ENCODE results near the gene SARDH. TPM values are rescaled to one million over a fixed set of nuclear protein-coding genes. Genes with fewer than 3 reads are reported as not detected.
"Not testable (repeated sequence)": the region's sequence is repeated elsewhere in the genome, so short reads cannot be mapped to it uniquely, and the experiment has no call there.

The SARDH gene
- total RNA-seq, 2 donors from 2014 or later: 2.7 to 2.8 TPM

DNA sequence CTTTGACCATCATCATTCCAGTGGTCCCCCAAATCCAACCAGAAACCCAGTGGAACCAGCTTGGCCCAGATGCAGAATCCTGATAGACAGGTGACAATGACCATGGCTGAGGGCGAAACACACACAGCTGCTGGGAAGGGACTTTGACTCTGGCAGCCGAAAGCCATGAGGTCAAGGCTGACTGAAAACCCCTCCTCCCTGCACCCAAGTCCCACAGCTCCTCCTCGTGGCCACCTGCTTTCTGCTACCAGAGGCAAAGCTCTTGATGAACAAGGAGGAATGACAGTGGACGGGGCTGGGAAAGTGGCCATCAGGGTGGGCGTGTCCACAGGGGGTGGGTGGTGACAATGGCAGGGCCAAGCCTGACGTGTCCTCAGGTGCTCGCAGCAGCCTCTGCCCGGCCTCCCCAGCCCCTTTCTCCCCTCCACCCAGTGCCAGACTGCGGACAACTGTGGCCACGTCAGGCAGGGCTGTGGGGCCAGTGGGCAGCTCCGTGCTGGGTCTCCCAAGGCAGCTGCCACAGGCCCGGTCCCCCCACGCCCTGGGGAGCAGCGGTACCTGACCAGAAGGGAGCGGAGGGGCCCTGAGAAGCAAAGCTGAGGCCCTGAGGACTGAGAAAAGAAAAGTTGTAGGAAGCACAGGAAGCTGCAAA, 30.8 kb upstream of the SARDH start:
- ATAC-seq (replicated peaks): no peak
- Mint-ChIP-seq H3K27ac (no peak overlapping the region), H3K27me3 (no peaks in the 10 kb centered on the region), H3K4me1 (no peaks in the 10 kb centered on the region), H3K4me3 (no peak overlapping the region), H3K9me3 (peaks cover 8% of the 10 kb centered on the region), H3K36me3 (ENCODE audit: low read depth) (peaks cover 4% of the 10 kb centered on the region)

DNA sequence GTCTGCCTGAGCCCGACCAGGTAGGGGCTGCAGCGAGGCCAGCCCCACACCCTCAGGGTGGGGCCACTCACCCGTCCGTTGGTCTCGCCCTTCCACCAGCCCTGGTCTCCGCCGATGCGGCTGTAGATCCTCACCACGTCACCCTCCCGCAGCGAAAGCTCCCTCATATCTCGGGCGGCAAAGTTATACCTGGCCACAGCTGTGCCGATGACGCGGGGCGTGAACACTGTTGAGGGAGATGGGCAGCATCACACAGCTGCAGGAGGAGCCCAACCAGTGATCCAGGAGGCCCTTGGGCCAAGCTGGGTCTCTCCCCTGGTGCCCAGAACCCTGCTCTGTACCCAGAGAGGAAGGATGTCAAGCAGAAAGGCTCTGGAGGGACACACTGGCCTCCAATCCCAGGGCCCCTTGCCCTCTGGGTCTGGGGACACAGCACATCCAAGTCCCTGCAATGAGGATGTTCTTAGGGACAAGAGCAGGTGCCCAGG, 30.3 kb upstream of the SARDH start:
- no peak overlapping the region for H3K27ac Mint-ChIP-seq
- H3K36me3 Mint-ChIP-seq (ENCODE audit: low read depth): peaks cover 4% of the 10 kb centered on the region
- ATAC-seq (replicated peaks): no peak
- H3K27me3 Mint-ChIP-seq: no peaks in the 10 kb centered on the region
- no peak overlapping the region for H3K4me3 Mint-ChIP-seq
- H3K9me3 Mint-ChIP-seq: peaks cover 8% of the 10 kb centered on the region
- H3K4me1 Mint-ChIP-seq: no peaks in the 10 kb centered on the region

DNA sequence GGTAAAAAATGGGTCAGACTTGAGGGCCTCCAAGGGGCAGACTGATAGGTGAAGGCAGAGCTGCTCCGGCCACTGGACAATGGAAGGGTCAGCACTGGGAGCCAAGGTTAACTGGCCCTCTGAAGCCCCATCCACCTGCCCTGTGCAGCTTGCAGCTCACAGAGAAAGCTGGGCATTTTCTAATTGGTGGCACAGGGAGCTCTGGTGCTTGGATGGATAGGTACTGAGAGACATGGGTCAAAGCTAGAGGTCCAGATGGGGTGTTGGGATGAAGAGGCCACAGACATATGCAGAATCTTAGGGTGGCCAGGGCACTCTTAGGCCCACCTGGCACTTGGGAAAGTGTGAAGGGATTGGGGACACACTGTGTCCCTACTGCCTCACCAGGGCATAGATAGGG, 29.5 kb upstream of the SARDH start:
- Mint-ChIP-seq H3K27ac (no peak overlapping the region), H3K9me3 (peaks cover 8% of the 10 kb centered on the region), H3K36me3 (ENCODE audit: low read depth) (peaks cover 4% of the 10 kb centered on the region), H3K4me3 (no peak overlapping the region), H3K27me3 (no peaks in the 10 kb centered on the region), H3K4me1 (no peaks in the 10 kb centered on the region)
- no peak for ATAC-seq (replicated peaks)

DNA sequence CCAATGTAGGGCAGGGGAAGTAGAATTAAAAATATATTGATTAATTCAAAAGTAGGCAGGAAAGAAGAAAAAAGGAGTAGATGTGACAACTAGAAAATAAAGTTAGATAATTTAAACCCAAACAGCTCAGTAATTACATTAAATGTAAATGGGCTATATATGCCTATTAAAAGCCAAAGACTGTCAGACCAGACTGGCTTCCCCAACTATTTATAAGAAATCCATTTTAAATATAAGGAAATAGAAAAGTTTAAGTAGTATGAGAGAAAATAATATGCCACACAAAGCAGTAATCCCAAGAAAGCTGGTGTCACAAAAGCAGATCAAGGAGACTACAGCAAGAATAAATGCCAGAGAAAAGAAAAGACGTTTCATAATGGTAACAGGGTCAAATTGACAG, 28.9 kb upstream of the SARDH start:
- Mint-ChIP-seq H3K36me3 (ENCODE audit: low read depth) (peaks cover 4% of the 10 kb centered on the region), H3K9me3 (peaks cover 8% of the 10 kb centered on the region), H3K27ac (no peak overlapping the region), H3K4me3 (no peak overlapping the region), H3K4me1 (no peaks in the 10 kb centered on the region), H3K27me3 (no peaks in the 10 kb centered on the region)
- no peak for ATAC-seq (replicated peaks)

DNA sequence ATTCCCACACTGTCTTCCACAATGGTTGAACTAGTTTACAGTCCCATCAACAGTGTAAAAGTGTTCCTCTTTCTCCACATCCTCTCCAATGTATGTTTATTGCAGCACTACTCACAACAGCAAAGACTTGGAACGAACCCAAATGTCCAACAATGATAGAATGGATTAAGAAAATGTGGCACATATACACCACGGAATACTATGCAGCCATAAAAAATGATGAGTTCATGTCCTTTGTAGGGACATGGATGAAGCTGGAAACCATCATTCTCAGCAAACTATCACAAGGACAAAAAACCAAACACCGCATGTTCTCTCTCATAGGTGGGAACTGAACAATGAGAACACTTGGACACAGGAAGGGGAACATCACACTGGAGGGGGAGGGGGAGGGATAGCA, 28.1 kb upstream of the SARDH start:
- H3K4me1 Mint-ChIP-seq; H3K27me3 Mint-ChIP-seq; ATAC-seq (replicated peaks); H3K4me3 Mint-ChIP-seq; H3K36me3 Mint-ChIP-seq (ENCODE audit: low read depth); H3K9me3 Mint-ChIP-seq; H3K27ac Mint-ChIP-seq: not testable (repeated sequence)

DNA sequence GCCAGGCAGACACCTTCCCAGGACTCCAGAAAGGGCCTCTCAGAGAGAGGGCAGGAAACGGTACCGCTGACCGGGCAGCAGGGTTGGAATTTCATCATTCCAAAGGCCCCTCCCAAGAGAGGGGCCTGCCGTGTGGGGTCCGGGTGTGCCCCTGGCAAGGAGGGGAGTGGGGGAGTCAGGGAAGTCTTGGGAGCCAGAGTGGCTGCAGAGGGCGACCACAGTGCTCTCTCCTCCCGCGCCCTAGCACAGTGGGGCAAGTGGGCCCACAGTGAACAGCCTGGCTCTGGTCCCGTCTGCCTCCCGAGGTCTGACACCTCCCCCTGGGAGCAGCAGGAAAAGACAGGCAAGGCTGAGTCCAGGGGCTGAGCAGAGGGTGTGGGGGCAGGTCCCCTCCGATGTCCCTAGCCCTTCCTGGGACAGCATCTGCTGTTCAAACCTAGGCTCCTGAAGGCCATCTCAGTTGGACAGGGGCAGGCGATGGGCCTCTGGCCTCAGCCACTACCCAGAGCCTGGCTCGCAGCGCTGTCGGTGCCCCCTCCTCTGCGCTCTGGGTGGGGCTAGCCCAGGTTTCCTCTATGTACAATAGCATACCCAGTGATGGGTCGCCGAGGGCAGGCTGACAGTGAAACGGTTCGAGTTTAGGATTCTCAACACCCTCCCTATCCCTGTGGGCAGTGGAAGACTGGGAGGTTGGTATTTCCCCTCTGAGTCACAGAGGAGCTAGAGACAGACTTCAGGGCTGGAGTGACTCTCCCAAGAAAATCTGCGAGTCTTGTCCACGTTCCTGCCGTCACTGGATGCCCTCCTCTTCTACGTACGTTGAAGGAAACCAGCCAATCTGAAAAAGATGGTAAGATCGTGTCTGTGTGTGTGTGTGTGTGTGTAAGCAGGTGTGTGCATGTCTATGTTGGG, 25.4 kb upstream of the SARDH start:
- Mint-ChIP-seq H3K4me1 (no peaks in the 10 kb centered on the region), H3K27me3 (no peaks in the 10 kb centered on the region), H3K27ac (no peak overlapping the region), H3K9me3 (peaks cover 8% of the 10 kb centered on the region), H3K36me3 (ENCODE audit: low read depth) (peaks cover 3% of the 10 kb centered on the region), H3K4me3 (no peak overlapping the region)
- no peak for ATAC-seq (replicated peaks)

DNA sequence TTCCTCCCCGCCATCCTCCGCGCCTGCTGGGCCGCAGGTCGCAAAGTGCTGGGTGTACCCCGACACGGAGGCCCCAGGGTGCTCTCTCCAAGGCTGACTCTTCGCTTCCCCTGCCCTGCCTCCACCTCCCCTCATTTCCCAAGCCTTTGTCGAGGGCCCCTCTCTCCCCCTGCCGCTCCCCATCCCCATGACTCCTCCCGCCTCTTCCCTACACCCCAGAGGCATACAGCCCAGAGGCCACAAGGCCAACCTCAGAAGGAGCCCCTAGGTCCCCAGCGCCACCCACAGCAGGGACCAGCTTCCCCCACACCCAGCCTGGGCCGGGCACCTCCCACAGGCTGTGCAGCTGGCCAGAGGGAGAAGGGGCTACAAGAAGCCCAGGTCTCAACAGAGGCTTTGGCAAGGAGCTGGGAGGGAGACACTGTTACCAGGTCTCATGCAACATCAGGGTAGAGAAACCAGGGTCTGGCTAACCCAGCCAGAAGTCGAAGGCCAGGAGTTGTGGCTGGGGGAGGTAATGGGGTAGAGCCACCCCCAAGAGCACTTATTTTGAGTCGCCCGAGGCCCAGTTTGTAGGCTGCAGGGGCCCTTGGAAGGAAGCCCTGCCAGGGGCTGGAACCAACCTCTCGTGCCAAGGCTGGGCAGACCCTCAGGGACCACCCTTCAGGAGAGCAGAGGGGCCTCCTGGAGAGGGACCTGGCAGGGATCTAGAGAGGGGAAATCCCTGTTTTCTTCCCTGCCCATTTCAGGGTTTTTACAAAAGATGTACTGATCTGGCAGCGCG, 24.5 kb upstream of the SARDH start:
- no peak overlapping the region for H3K27ac Mint-ChIP-seq
- H3K27me3 Mint-ChIP-seq: no peaks in the 10 kb centered on the region
- no peak overlapping the region for H3K4me3 Mint-ChIP-seq
- ATAC-seq (replicated peaks): no peak
- peaks cover 8% of the 10 kb centered on the region for H3K9me3 Mint-ChIP-seq
- no peaks in the 10 kb centered on the region for H3K36me3 Mint-ChIP-seq (ENCODE audit: low read depth)
- H3K4me1 Mint-ChIP-seq: no peaks in the 10 kb centered on the region

DNA sequence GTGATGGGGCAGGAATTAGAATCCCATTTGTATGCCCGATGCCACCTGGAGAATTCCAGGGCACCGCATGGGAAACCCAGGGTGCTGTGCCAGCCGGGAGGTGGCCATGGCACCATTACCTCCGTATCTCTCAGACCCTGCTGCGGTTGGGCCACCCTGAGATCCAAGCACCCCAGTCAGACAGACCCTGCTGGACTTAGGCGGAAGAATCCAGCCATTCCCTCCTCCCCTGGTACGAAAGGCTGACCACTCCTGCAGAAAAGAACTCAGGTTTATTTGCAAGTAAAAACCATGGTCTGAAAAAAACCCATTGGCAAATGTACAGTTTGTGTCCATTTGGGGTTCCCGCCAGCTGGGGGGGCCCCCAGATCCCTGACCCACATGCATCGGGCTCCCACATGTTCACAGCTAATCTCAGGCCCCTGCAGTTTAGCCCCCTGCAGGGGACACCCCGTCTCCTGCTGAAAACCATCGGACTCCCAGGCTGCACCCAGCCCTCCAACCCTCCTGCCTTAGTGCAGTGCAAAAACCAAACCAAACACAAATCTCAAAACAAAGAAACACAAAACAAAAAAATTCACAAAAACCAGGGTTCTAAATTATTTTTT, 23.6 kb upstream of the SARDH start:
- Mint-ChIP-seq H3K4me3 (no peak overlapping the region), H3K27ac (no peak overlapping the region), H3K4me1 (no peaks in the 10 kb centered on the region), H3K36me3 (ENCODE audit: low read depth) (no peaks in the 10 kb centered on the region), H3K27me3 (no peaks in the 10 kb centered on the region), H3K9me3 (no peaks in the 10 kb centered on the region)
- no peak for ATAC-seq (replicated peaks)

DNA sequence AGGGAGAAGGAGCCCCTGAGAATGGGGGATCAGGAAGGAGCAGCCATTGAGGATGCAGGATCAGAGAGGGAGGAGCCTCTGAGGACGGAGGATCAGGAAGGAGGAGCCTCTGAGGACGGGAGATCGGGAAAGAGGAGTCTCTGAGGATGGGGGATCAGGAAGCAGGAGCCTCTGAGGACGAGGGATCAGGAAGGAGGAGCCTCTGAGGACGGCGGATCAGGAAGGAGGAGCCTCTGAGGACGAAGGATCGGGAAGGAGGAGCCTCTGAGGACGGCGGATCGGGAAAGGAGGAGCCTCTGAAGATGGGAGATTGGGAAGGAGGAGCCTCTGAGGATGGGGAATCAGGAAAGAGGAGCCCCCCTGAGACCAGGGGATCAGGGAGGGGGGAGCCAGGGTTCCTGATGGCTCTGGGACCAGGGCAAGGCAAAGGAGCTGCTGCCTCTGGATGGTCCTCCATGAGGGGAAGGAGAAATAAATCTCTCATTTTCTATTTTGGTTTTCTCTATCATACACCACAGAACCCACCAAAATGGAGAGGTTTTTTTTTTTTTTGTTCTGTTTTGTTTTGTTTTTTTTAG, 22.6 kb upstream of the SARDH start:
- H3K27me3 Mint-ChIP-seq: no peaks in the 10 kb centered on the region
- H3K4me1 Mint-ChIP-seq: no peaks in the 10 kb centered on the region
- no peaks in the 10 kb centered on the region for H3K9me3 Mint-ChIP-seq
- H3K4me3 Mint-ChIP-seq: no peak overlapping the region
- no peaks in the 10 kb centered on the region for H3K36me3 Mint-ChIP-seq (ENCODE audit: low read depth)
- no peak for ATAC-seq (replicated peaks)
- no peak overlapping the region for H3K27ac Mint-ChIP-seq

DNA sequence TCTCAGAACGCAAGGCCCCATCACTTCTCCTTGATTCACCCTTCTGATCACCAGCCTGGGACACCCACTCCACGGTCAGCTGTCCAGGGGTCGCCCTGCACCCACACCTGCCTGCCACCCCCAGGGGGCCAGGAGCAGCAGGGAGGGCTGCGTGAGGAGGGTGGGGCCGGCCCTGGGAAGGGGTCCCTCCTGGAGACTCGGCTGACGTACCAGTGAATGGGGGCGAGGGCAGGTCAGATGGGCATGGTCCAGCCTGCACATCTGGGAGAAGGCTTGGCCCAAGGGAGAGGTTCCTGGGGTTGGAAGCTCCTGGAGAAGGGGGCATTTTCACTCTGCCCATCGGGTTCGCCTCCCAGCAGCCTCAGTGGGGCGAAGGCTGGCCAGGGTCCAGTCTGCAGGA, 21.8 kb upstream of the SARDH start:
- H3K9me3 Mint-ChIP-seq: no peaks in the 10 kb centered on the region
- no peak overlapping the region for H3K4me3 Mint-ChIP-seq
- H3K36me3 Mint-ChIP-seq (ENCODE audit: low read depth): no peaks in the 10 kb centered on the region

DNA sequence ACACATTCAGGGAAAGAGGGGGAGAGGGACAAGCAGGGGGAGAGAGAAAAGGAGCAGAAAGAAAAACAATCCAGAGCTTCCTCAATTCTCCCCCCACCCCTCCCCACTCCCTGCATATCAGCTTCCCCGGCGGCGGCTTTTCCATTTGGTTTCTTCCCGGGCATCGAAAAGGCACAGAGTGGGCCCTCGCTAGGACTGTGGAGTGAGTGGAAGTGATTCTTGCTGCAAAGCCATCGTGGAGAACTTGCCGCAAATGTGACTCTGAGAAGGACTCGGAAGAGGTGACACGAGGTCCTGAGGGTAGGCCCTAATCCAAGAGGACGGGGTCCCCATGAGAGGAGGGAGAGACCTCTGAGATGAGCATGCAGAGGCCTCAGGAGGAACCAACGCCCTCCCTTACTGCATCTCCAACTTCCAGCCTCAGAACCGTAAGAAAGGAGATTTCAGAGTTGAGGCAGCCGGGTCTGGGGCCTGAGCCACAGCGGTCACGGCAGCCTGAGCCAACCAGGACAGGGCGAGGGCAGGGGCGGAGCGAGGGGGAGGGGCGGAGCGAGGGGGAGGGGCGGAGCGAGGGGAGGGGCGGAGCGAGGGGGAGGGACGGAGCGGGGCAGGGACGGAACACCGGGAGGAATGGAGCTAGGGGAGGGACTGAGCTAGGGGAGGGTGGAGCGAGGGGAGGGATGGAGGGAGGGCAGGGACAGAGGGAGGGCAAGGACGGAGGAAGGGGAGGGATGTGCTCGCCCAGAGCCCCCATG, 21.2 kb upstream of the SARDH start:
- Mint-ChIP-seq H3K9me3 (no peaks in the 10 kb centered on the region), H3K36me3 (ENCODE audit: low read depth) (no peaks in the 10 kb centered on the region), H3K4me3 (no peak overlapping the region), H3K27ac (no peak overlapping the region), H3K4me1 (no peaks in the 10 kb centered on the region), H3K27me3 (peaks cover 2% of the 10 kb centered on the region)
- no peak for ATAC-seq (replicated peaks)

More for the DNA sequence above, 21.8 kb upstream of the SARDH start:
- Mint-ChIP-seq H3K27ac (no peak overlapping the region), H3K4me1 (no peaks in the 10 kb centered on the region), H3K27me3 (no peaks in the 10 kb centered on the region)
- no peak for ATAC-seq (replicated peaks)

DNA sequence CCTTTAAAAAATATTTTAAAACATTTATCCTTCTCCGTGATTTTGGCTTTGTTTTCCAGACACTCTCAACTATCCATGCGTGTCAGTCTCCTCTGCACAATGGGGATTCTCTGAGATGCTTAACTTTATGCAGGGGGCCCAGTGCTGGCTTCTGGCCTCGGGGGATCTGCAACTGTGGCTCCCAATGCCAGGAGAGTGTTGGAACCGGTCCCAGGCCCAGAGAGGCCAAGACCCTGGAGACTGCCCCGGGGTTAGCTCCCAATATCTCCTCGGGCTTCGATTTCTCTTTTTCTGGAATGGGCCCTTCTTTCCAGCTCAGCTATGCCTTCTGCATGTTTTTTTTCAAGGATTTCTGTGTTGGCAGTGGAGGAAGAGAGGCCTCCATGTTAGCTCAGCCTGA, 20.1 kb upstream of the SARDH start:
- H3K27me3 Mint-ChIP-seq: peaks cover 10% of the 10 kb centered on the region
- no peaks in the 10 kb centered on the region for H3K36me3 Mint-ChIP-seq (ENCODE audit: low read depth)
- H3K4me1 Mint-ChIP-seq: no peaks in the 10 kb centered on the region
- no peak for ATAC-seq (replicated peaks)
- H3K27ac Mint-ChIP-seq: no peak overlapping the region
- no peaks in the 10 kb centered on the region for H3K9me3 Mint-ChIP-seq
- no peak overlapping the region for H3K4me3 Mint-ChIP-seq

DNA sequence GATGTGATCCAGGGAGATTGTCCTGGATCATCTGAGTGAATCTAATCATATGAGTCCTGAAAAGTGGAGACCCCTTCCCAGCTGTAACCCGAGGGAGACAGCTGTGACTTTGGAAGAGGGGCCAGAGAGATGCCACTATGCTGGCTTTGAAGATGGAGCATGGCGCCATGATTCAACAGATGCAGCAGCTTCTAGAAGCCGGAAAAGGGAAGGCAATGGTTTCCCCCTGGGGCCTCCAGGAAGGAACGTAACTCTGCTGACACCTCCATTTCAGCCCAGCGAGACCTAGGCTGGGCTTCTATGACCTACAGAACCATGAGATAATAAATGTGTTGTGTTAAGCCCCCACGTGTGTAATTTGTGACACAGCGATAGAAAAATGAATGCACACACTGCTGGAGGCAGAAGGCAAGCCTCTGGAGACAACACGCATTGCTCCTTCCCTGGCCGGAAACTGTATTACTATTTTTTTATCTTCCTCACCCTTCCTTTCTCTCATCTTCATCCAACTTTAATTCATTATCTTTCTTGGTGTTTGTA, 16.6 kb upstream of the SARDH start:
- no peak for ATAC-seq (replicated peaks)
- Mint-ChIP-seq H3K4me1 (no peaks in the 10 kb centered on the region), H3K36me3 (ENCODE audit: low read depth) (no peaks in the 10 kb centered on the region), H3K27ac (no peak overlapping the region), H3K4me3 (no peak overlapping the region), H3K9me3 (no peaks in the 10 kb centered on the region), H3K27me3 (peaks cover 34% of the 10 kb centered on the region)
